Psoas muscle (tissue), 8 donors: Measurements from ENCODE around the gene RPL6. TPM values are rescaled to one million over a fixed set of nuclear protein-coding genes. Genes with fewer than 3 reads are reported as not detected.
"Not testable (repeated sequence)": the region's sequence is repeated elsewhere in the genome, so short reads cannot be mapped to it uniquely, and the experiment has no call there.

Experiments used
- ATAC-seq, 4 donors: fragments of 200-7000 bp; cut with Tn5 transposase; one replicate each; pipeline ENCODE4 v1.9.1; 2020; ENCODE audit warnings: moderate library complexity in 3 of 4, mild to moderate bottlenecking in 2 of 4
- DNase-seq, 2 donors: peaks; one replicate each; pipeline ENCODE4 v3.0.0-alpha.2; 2020
- H3K27ac ChIP-seq: fragments of 200-600 bp; one replicate; pipeline ENCODE4 v1.8.0; 2022
- H3K27me3 ChIP-seq, 3 donors: fragments of 200-600 bp in 1 of 3; one replicate each; pipeline versions ENCODE4 v1.6.1 to v1.8.0; 2013 to 2022; ENCODE audit warnings: low read length in 2 of 3, mild to moderate bottlenecking in 2 of 3, moderate library complexity in 1 of 3; ENCODE audit not compliant: insufficient read depth in 3 of 3
- H3K36me3 ChIP-seq, 2 donors: fragments of 200-600 bp in 1 of 2; one replicate each; pipeline versions ENCODE4 v1.6.1 to v1.8.0; 2013 to 2022; ENCODE audit warnings: low read depth in 1 of 2, mild to moderate bottlenecking in 1 of 2, moderate library complexity in 1 of 2; ENCODE audit not compliant: insufficient read depth in 1 of 2
- H3K4me1 ChIP-seq: fragments of 200-600 bp; one replicate; pipeline ENCODE4 v1.8.0; 2022
- H3K4me3 ChIP-seq: fragments of 200-600 bp; one replicate; pipeline ENCODE4 v1.8.0; 2022; ENCODE audit warnings: mild to moderate bottlenecking
- H3K9me3 ChIP-seq: fragments of 200-600 bp; one replicate; pipeline ENCODE4 v1.8.0; 2022
- CTCF ChIP-seq: fragments of 200-600 bp; IDR thresholded peaks from one replicate; pipeline ENCODE4 v1.8.0; 2022; ENCODE audit warnings: antibody characterized with exemption
- WGBS, 3 donors: extraction: QIAGEN DNeasy Blood & Tissue Kit; methylation state at CpG; one replicate each; pipeline versions ENCODE4 v1.1.6 to v1.1.7; 2013; 5-methylcytosine and 5-hydroxymethylcytosine counted together
- intact Hi-C, 2 donors: fragments of 100-400 bp; cut with DNase I; formaldehyde crosslinking; loops; one replicate each; pipeline versions ENCODE4 v1.11.0 to v1.14.2; 2022
- polyA plus RNA-seq, 3 donors: library from polyadenylated mRNA; stranded (reverse); fragments of 200-250 nt; gene quantifications; one replicate each; pipeline ENCODE4 v1.2.3, GENCODE V29; 2013
- total RNA-seq, 4 donors: library from RNA; stranded (reverse); fragmentation: NEBNext Ultra II Directional in 2 of 4; extraction: Animal tissue kit (Norgen Biotek cat#: 25700) in 2 of 4; gene quantifications; one replicate each; pipeline versions ENCODE4 v1.2.1 to v1.2.4, GENCODE V29; 2021 to 2023
- donor health status: healthy with polysubstance abuse.
- donor health status: DM: no; HTN: no; CAD: no; lungs with moderate emphysema.
- donor health status: Bipolar disorder and iron deficiency.
- donor health status: healthy.
- donor health status: DM: yes; HTN: yes; CAD: no.
- donor health status: DM: no; HTN: no; CAD: no.
- donor health status: DM: no; HTN: no; CAD: no.
- donor health status: DM: yes; HTN: yes; CAD: no.

RPL6 gene
- total and polyA plus RNA-seq, 7 donors: 743 to 1,983 (median 889) TPM

DNA sequence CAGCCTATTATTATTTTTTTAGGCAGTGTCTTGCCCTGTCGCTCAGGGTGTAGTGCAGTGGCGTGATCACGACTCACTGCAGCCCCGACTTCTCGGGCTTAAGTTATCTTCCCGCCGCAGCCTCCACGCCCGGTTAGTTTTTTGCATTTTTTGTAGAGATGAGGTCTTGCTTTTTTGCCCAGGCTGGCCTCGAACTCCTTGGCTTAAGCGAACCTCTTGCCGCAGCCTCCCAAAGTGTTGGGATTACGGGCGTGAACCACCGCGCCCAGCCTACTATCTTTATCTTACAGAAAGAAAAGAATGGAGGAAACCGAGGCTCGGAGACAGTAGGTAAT lies 8.8 kb upstream of the RPL6 start:
- intact Hi-C loops: no loop called here
- WGBS, 3 donors: 0 to 3% (median 2%) methylated on average over 18 of the region's 18 CpGs

GRCh38 chr12:112415457-112415856 lies 6.1 kb upstream of the RPL6 start:
- not testable (repeated sequence) for H3K27ac ChIP-seq
- WGBS, 3 donors: 85 to 90% (median 89%) methylated on average over 4 of the region's 4 CpGs

More for the DNA sequence above, 8.8 kb upstream of the RPL6 start:
- Histone ChIP-seq H3K36me3 (no peaks in the 10 kb centered on the region), H3K4me1 (peaks cover 44% of the 10 kb centered on the region), H3K9me3 (no peaks in the 10 kb centered on the region), H3K27me3 (no peaks in the 10 kb centered on the region), H3K27ac (peak overlapping the region; percentile 100), H3K4me3 (peak overlapping the region; percentile 99)
- no peak for ATAC-seq
- no peak for TF ChIP-seq CTCF
- DNase-seq: no peak

GRCh38 chr12:112413855-112414625 lies 4.6 kb upstream of the RPL6 start:
- no peak overlapping the region for H3K27ac ChIP-seq
- H3K4me1 ChIP-seq: peaks cover 7% of the 10 kb centered on the region
- H3K27me3 ChIP-seq: no peaks in the 10 kb centered on the region
- no peak overlapping the region for H3K4me3 ChIP-seq
- no peaks in the 10 kb centered on the region for H3K9me3 ChIP-seq
- intact Hi-C loops: no loop called here
- WGBS, 3 donors: 46 to 58% (median 58%) methylated on average over 2 of the region's 2 CpGs
- TF ChIP-seq CTCF: no peak
- H3K36me3 ChIP-seq: no peaks in the 10 kb centered on the region
- ATAC-seq (no peak), DNase-seq (no peak)

More at GRCh38 chr12:112415457-112415856, 6.1 kb upstream of the RPL6 start:
- H3K9me3 ChIP-seq, intact Hi-C loops, H3K27me3 ChIP-seq, DNase-seq, H3K36me3 ChIP-seq, H3K4me3 ChIP-seq, ATAC-seq: not testable (repeated sequence)
- peaks cover 16% of the 10 kb centered on the region for H3K4me1 ChIP-seq

- peak overlapping the region; percentile 79 for H3K4me3 ChIP-seq
- no peaks in the 10 kb centered on the region for H3K9me3 ChIP-seq
- H3K27ac ChIP-seq: peak overlapping the region; percentile 90
- ATAC-seq: no peak
- 93 to 95% (median 95%) methylated on average over 13 to 14 of the region's 14 CpGs for WGBS, 3 donors
- H3K4me1 ChIP-seq: peaks cover 13% of the 10 kb centered on the region
- no peak for DNase-seq
- peaks cover 15 to 37% of the 10 kb centered on the region in 2 donors for H3K36me3 ChIP-seq
- TF ChIP-seq CTCF: no peak
- intact Hi-C loops: no loop called here
- no peaks in the 10 kb centered on the region for H3K27me3 ChIP-seq
Measured at GRCh38 chr12:112409906-112410244, 470 bp upstream of the RPL6 start.

DNA sequence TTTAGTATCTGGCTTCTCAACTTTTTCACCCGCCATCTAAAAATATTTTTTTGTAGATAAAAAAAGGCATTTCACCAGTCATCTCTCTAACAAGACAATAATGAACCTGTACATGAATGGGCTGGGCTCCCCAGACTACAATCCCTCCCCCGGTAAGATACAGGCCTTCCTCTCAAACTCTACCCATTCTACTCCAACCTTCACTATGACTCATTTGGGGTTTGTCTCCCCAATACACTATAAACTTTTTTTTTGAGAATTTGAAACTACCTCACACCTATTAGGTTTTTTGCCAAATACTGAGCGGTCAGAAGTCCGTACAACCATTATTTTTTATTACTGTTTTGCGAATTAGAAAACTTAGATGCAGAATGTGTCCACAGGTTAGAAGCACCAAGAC lies 784 bp downstream of the RPL6 start:
- Histone ChIP-seq H3K4me1 (peaks cover 13% of the 10 kb centered on the region), H3K27ac (peak overlapping the region; percentile 90), H3K9me3 (no peaks in the 10 kb centered on the region), H3K4me3 (peak overlapping the region; percentile 79), H3K27me3 (no peaks in the 10 kb centered on the region), H3K36me3 (peaks cover 15 to 45% of the 10 kb centered on the region in 2 donors)
- ATAC-seq: peak in 1 of 4 donors; percentile 13
- 17 to 19% (median 18%) methylated on average over 5 of the region's 5 CpGs for WGBS, 3 donors
- no peak for DNase-seq
- no peak for TF ChIP-seq CTCF
- intact Hi-C loops: no loop called here

DNA sequence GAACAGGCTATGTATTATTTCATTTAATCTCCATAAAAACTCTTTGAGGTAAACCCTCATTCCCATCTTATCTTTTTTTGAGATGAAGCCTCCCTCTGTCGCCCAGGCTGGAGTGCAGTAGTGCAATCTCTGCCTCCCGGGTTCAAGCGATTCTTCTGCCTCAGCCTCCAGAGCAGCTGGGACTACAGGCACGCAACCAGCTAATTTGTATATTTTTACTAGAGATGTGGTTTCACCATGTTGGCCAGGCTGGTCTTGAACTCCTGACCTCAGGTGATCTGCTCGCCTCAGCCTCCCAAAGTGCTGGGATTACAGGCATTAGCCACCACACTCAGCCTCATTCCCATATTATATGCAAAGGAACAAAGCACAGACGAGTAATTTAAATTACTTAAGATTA lies 1.7 kb downstream of the RPL6 start:
- WGBS, 3 donors: 78 to 88% (median 86%) methylated on average over 6 of the region's 6 CpGs
- DNase-seq, H3K27me3 ChIP-seq, ATAC-seq, H3K9me3 ChIP-seq, H3K27ac ChIP-seq, intact Hi-C loops: not testable (repeated sequence)
- Histone ChIP-seq H3K36me3 (peaks cover 15 to 45% of the 10 kb centered on the region in 2 donors), H3K4me3 (peak overlapping the region; percentile 79), H3K4me1 (peaks cover 13% of the 10 kb centered on the region)
